IMR-90 (cell line): Measurements from ENCODE around the gene PLB1. TPM values are rescaled to one million over a fixed set of nuclear protein-coding genes. Genes with fewer than 3 reads are reported as not detected.

Experiments used
- ATAC-seq: fragments of 200-7000 bp; cut with Tn5 transposase; 2 replicates; pipeline ENCODE4 v1.9.1; 2020; ENCODE audit warnings: low read depth, mild to moderate bottlenecking, moderate library complexity
- BruUV-seq: library from RNA; stranded (reverse); fragments of 400-500 nt; replicated peaks from 2 replicates; lab custom pipeline; 2021; lab: Mats Ljungman, UMichigan
- CTCF ChIA-PET: fragments of 300-600 bp; formaldehyde crosslinking; extraction: SDS; loops from one replicate; lab custom pipeline; 2021; ENCODE audit warnings: antibody characterized with exemption; lab: Yijun Ruan, JAX
- POLR2A ChIA-PET: fragments of 300-600 bp; sonication (Branson Sonifier 250); formaldehyde crosslinking; loops from one replicate; lab custom pipeline; 2022; ENCODE audit warnings: antibody characterized with exemption; ENCODE audit not compliant: unreplicated experiment; lab: Charles Lee
- DNase-seq: peaks from one replicate; pipeline ENCODE4 v3.0.0; 2013
- H2AFZ ChIP-seq: replicated peaks from 2 replicates; pipeline ENCODE3; 2013; ENCODE audit warnings: low read length, mild to moderate bottlenecking; ENCODE audit not compliant: poor library complexity
- H2AK5ac ChIP-seq: 2 replicates; pipeline ENCODE4 v1.6.1; 2013; ENCODE audit warnings: low read depth, low read length, inconsistent platforms
- H2AK9ac ChIP-seq: replicated peaks from 2 replicates; pipeline ENCODE3; 2013; ENCODE audit warnings: mild to moderate bottlenecking, low read depth, low read length, moderate library complexity; ENCODE audit not compliant: poor library complexity
- H2BK120ac ChIP-seq: 2 replicates; pipeline ENCODE4 v1.6.1; 2013; ENCODE audit warnings: low read depth, low read length, inconsistent platforms
- H2BK15ac ChIP-seq: 3 replicates; pipeline ENCODE4 v1.6.1; 2013; ENCODE audit warnings: low read depth, low read length, inconsistent platforms
- H2BK20ac ChIP-seq: 2 replicates; pipeline ENCODE4 v1.6.1; 2013; ENCODE audit warnings: low read depth, mild to moderate bottlenecking, inconsistent platforms, low read length, moderate library complexity
- H2BK5ac ChIP-seq: 2 replicates; pipeline ENCODE4 v1.6.1; 2013; ENCODE audit warnings: mild to moderate bottlenecking, low read depth, low read length, inconsistent platforms; ENCODE audit not compliant: poor library complexity, severe bottlenecking
- H3K14ac ChIP-seq: replicated peaks from 2 replicates; pipeline ENCODE4 v1.6.1; 2013; ENCODE audit warnings: low read depth, low read length, inconsistent platforms
- H3K18ac ChIP-seq: 2 replicates; pipeline ENCODE4 v1.6.1; 2013; ENCODE audit warnings: low read depth, low read length, control low read depth
- H3K23ac ChIP-seq: 2 replicates; pipeline ENCODE4 v1.6.1; 2013; ENCODE audit warnings: low read depth, low read length, inconsistent platforms
- H3K27ac ChIP-seq: 2 replicates; pipeline ENCODE4 v1.5.1; 2013; ENCODE audit warnings: mild to moderate bottlenecking, control low read depth, low read length; ENCODE audit not compliant: insufficient read depth
- H3K27me3 ChIP-seq: 2 replicates; pipeline ENCODE4 v1.6.1; 2013; ENCODE audit warnings: low read length; ENCODE audit not compliant: control insufficient read depth, insufficient read depth
- H3K36me3 ChIP-seq: 2 replicates; pipeline ENCODE4 v1.6.1; 2013; ENCODE audit warnings: low read length, mixed read lengths; ENCODE audit not compliant: control insufficient read depth, insufficient read depth
- H3K4ac ChIP-seq: 2 replicates; pipeline ENCODE4 v1.6.1; 2013; ENCODE audit warnings: low read depth, low read length, inconsistent platforms
- H3K4me1 ChIP-seq: 2 replicates; pipeline ENCODE4 v1.6.1; 2013; ENCODE audit warnings: low read length, mixed read lengths; ENCODE audit not compliant: control insufficient read depth, insufficient read depth
- H3K4me2 ChIP-seq: 2 replicates; pipeline ENCODE4 v1.6.1; 2013; ENCODE audit warnings: low read depth, mild to moderate bottlenecking, control low read depth, low read length, moderate library complexity
- H3K4me3 ChIP-seq: 2 replicates; pipeline ENCODE4 v1.5.1; 2013; ENCODE audit warnings: low read depth, mild to moderate bottlenecking, control low read depth, low read length, moderate library complexity; ENCODE audit not compliant: insufficient read depth
- H3K56ac ChIP-seq: 2 replicates; pipeline ENCODE4 v1.6.1; 2013; ENCODE audit warnings: low read length, inconsistent platforms; ENCODE audit not compliant: insufficient read depth; ENCODE audit errors: extremely low read depth
- H3K79me1 ChIP-seq, 2 experiments: 2 replicates each; pipeline ENCODE4 v1.6.1; 2013; ENCODE audit warnings: low read length in 2 of 2, inconsistent platforms in 1 of 2, low read depth in 1 of 2
- H3K9ac ChIP-seq: 2 replicates; pipeline ENCODE4 v1.6.1; 2013; ENCODE audit warnings: low read depth, low read length, control low read depth
- H3K9me1 ChIP-seq: 2 replicates; pipeline ENCODE4 v1.6.1; 2013; ENCODE audit warnings: low read length, inconsistent platforms; ENCODE audit not compliant: insufficient read depth
- H3K9me3 ChIP-seq: 2 replicates; pipeline ENCODE4 v1.6.1; 2013; ENCODE audit warnings: low read length; ENCODE audit not compliant: control insufficient read depth, insufficient read depth
- H4K20me1 ChIP-seq: 2 replicates; pipeline ENCODE4 v1.6.1; 2013; ENCODE audit warnings: low read length, inconsistent platforms; ENCODE audit not compliant: insufficient read depth
- H4K5ac ChIP-seq: 2 replicates; pipeline ENCODE4 v1.6.1; 2013; ENCODE audit warnings: mild to moderate bottlenecking, low read depth, low read length, control low read depth
- H4K8ac ChIP-seq, 2 experiments: 2 replicates each; pipeline ENCODE4 v1.6.1; 2013; ENCODE audit warnings: low read depth in 2 of 2, low read length in 2 of 2, control low read depth in 1 of 2, inconsistent platforms in 1 of 2
- H4K91ac ChIP-seq: 2 replicates; pipeline ENCODE4 v1.6.1; 2013; ENCODE audit warnings: low read depth, low read length, inconsistent platforms; ENCODE audit not compliant: insufficient read depth
- CEBPB ChIP-seq: IDR thresholded peaks from 2 replicates; pipeline ENCODE4 v1.6.1; 2012; ENCODE audit warnings: low read depth, low read length, improper control_type of control experiment
- MAFK ChIP-seq: IDR thresholded peaks from 2 replicates; pipeline ENCODE4 v1.6.1; 2012; ENCODE audit warnings: low read depth, low read length, improper control_type of control experiment
- MAZ ChIP-seq: IDR thresholded peaks from 2 replicates; pipeline ENCODE4 v1.6.1; 2012; ENCODE audit warnings: low read depth, mild to moderate bottlenecking, low read length, improper control_type of control experiment, moderate library complexity, borderline replicate concordance
- MXI1 ChIP-seq: IDR thresholded peaks from 2 replicates; pipeline ENCODE4 v1.6.1; 2012; ENCODE audit warnings: low read depth, mild to moderate bottlenecking, low read length, moderate library complexity, borderline replicate concordance
- NFE2L2 ChIP-seq: fragments of 150-350 bp; IDR thresholded peaks from 2 replicates; pipeline ENCODE4 v1.6.1; 2016; ENCODE audit warnings: low read depth, mild to moderate bottlenecking, low read length
- RAD21 ChIP-seq: IDR thresholded peaks from 2 replicates; pipeline ENCODE4 v1.6.1; 2012; ENCODE audit warnings: low read length, improper control_type of control experiment
- RFX5 ChIP-seq: IDR thresholded peaks from 2 replicates; pipeline ENCODE4 v1.8.0; 2012; ENCODE audit warnings: low read depth, mild to moderate bottlenecking, low read length, moderate library complexity
- SMC3 ChIP-seq: fragments of 150-350 bp; IDR thresholded peaks from 2 replicates; pipeline ENCODE4 v1.6.1; 2016; ENCODE audit warnings: low read depth, mild to moderate bottlenecking, antibody characterized with exemption, low read length, moderate library complexity
- WGBS, 2 experiments: methylation state at CpG; one replicate each; pipeline versions ENCODE4 v1.1.5 to v1.1.7; 2013; ENCODE audit warnings: missing lambda C conversion rate in 2 of 2; ENCODE audit not compliant: insufficient read length in 1 of 2; ENCODE audit errors: extremely low coverage in 2 of 2; 5-methylcytosine and 5-hydroxymethylcytosine counted together
- dilution Hi-C: fragments of 300-500 bp; cut with HindIII; formaldehyde crosslinking; loops from one replicate; pipeline ENCODE4 v1.14.3; 2018; ENCODE audit warnings: low sequenced_read_pairs; ENCODE audit not compliant: unreplicated experiment
- in situ Hi-C: fragments of 300-500 bp; cut with MboI; formaldehyde crosslinking; loops from 3 replicates; pipeline ENCODE4 v1.14.3; 2019; ENCODE audit warnings: low sequenced_read_pairs, inconsistent platforms, mixed read lengths
- intact Hi-C: fragments of 100-400 bp; cut with micrococcal nuclease; formaldehyde crosslinking; loops from 2 replicates; pipeline ENCODE4 v1.10.0; 2022
- polyA plus RNA-seq, 3 experiments: library from polyadenylated mRNA; depleted of rRNA; stranded (reverse); fragments of >200 nt; gene quantifications; 2 replicates each; pipeline ENCODE4 v1.2.3, GENCODE V29; 2012; ENCODE audit warnings: low replicate concordance in 1 of 3
- total RNA-seq: library from RNA; depleted of rRNA; stranded (reverse); fragments of >200 nt; gene quantifications from 2 replicates; pipeline ENCODE4 v1.2.3, GENCODE V29; 2012
- TF ChIP-seq, protein P1 (sequence below): fragments of 150-350 bp; IDR thresholded peaks from 2 replicates; pipeline ENCODE4 v1.6.1; 2016; ENCODE audit warnings: low read depth, mild to moderate bottlenecking, low read length, moderate library complexity, borderline replicate concordance

The PLB1 gene
- total and polyA plus RNA-seq, 2 of the 4 experiments (the other 2 are of a cell fraction), result 0.74 to 0.90 TPM

DNA sequence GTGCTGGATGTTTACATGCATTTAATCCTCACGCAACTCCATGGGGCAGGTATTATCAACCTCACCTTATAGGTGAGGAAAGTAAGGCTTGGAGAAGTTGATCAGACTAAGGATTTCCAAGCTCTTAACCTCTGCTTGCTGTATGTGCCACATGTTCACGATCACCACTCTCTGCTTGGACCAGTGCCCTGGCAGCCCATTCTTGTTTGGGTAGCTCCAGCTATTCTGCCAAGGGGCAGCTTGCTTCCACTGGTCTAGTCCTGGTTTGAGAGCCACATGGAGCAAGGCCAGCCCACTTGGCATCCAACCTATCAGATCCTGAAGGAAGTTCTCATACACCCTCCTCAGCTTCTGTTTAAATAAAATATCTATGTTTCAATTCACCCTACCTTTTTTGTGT, 14.3 kb downstream of the PLB1 start:
- Histone ChIP-seq H3K4ac (no peak overlapping the region), H4K8ac (no peak overlapping the region), H2BK20ac (no peak overlapping the region), H2AK5ac (no peak overlapping the region), H3K27ac (no peak overlapping the region), H3K4me1 (no peaks in the 10 kb centered on the region), H3K27me3 (peaks cover 50% of the 10 kb centered on the region), H2BK120ac (no peak overlapping the region), H3K14ac (no peak overlapping the region), H3K9ac (no peak overlapping the region), H4K20me1 (no peaks in the 10 kb centered on the region), H4K5ac (no peak overlapping the region), H3K18ac (no peak overlapping the region), H3K4me3 (no peak overlapping the region), H2AK9ac (no peak overlapping the region), H3K36me3 (no peaks in the 10 kb centered on the region), H3K56ac (no peak overlapping the region), H2BK5ac (no peak overlapping the region), H4K91ac (no peak overlapping the region), H3K23ac (no peak overlapping the region), H2AFZ (no peak overlapping the region), H3K4me2 (no peak overlapping the region), H2BK15ac (no peak overlapping the region), H3K79me1 (no peaks in the 10 kb centered on the region), H3K9me1 (no peaks in the 10 kb centered on the region; the same call in 1 of the 2 replicates), H3K9me3 (peaks cover 3% of the 10 kb centered on the region; the same call in 1 of the 2 replicates)
- WGBS, 2 experiments, result no CpG with 5 or more reads among the region's 2 CpGs
- no peak for DNase-seq
- in situ Hi-C loops (no loop called here), intact Hi-C loops (no loop called here), dilution Hi-C loops (no loop called here)
- no TSS peak for BruUV-seq
- TF ChIP-seq RAD21 (no peak), MAZ (no peak), NFE2L2 (no peak), SMC3 (no peak), CEBPB (no peak), MXI1 (no peak), RFX5 (no peak), MAFK (no peak)
- TF ChIP-seq, protein P1, sequence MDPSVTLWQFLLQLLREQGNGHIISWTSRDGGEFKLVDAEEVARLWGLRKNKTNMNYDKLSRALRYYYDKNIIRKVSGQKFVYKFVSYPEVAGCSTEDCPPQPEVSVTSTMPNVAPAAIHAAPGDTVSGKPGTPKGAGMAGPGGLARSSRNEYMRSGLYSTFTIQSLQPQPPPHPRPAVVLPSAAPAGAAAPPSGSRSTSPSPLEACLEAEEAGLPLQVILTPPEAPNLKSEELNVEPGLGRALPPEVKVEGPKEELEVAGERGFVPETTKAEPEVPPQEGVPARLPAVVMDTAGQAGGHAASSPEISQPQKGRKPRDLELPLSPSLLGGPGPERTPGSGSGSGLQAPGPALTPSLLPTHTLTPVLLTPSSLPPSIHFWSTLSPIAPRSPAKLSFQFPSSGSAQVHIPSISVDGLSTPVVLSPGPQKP, result no peak
- ChIA-PET CTCF (no interaction called here), POLR2A (no interaction called here)
- ATAC-seq, result no peak
